Fibroblast of skin of back (primary cell): Measurements from ENCODE around the gene GNB3. TPM values are rescaled to one million over a fixed set of nuclear protein-coding genes. Genes with fewer than 3 reads are reported as not detected.

Source experiments
- DNase-seq: peaks from one replicate; pipeline ENCODE4 v3.0.0-alpha.2; 2013
- polyA plus RNA-seq, 2 experiments: library from polyadenylated mRNA; unstranded; fragments of 120-200 nt; gene quantifications; one replicate each; pipeline ENCODE4 v1.2.1, GENCODE V29; 2013; ENCODE audit not compliant: insufficient read length in 2 of 2

GNB3 gene
- polyA plus RNA-seq (2013, experiment 1 of 2; ENCODE audit: insufficient read length) = 9.6 TPM
- 6.3 TPM for polyA plus RNA-seq (2013, experiment 2 of 2; ENCODE audit: insufficient read length)

DNA sequence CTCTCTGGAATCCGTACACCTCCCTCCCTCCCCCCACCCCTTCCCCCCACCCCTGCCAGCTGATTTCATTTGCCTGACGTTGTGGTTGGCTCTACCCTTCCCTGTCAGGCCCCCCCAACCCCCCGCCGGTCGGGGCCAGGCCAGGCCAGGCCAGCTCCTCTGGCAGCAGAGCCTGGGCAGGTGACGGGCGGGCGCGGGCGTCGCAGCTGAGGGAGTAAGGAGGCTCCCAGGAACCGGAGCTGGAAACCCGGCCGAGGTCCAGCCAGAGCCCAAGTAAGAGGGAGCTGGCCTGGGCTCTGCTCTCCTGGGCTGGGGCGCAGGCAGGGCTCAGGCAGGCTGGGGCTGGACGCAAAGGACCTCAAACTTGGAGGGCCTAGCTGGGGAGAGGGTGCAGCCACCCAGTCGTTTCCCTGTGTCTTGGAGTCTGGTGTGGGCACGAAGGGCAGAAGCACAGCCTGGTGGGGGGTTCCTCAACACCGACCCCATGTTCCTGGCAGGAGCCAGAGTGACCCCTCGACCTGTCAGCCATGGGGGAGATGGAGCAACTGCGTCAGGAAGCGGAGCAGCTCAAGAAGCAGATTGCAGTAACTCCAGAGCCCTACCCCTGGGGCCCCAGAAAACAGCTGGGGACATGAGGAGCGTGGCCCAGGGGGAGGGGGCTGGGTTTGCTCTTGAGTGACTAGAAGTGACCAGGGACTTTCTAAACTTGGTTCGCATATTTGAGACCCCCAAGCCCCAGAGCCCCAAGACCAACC is at the start of gene GNB3:
Gene GNB3, plus strand, starts transcription at position 165 of the 755 bp plus-strand sequence. Its CDS starts 363 bp downstream, at position 528.
- DNase-seq = no peak

DNA sequence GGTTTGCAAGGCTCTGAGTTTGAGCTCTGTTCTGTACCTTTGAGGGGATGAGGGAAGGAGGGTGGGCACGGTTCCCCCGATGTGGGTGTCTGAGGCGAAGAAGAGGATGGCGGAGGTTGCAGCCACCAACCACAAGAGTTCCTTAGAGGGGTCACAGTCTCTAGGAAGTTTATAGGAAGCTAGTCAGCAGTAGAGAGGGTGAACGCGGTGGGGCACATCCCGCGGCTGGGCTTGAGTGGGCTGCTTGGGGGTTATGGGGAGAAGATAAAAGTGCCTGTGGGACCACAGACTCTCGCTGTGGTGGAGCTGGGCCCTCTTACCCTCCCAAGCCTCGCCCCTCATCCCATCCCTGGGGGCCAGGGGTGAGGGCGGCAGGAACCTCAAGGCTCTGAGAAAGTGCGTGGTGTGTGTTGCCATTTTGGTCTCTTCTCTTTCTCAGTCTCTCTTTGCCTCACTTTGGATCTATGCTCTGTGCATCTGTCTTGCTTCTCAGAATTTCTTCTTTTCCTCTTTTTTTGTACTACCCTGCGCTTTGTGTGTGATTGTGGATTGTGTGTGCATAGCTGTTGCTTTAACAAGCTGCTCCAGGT is 48.7 kb upstream of the GNB3 start:
- no peak for DNase-seq

- DNase-seq = no peak
Observed at GRCh38 chr12:6792522-6793201, 48.1 kb upstream of the GNB3 start.

DNA sequence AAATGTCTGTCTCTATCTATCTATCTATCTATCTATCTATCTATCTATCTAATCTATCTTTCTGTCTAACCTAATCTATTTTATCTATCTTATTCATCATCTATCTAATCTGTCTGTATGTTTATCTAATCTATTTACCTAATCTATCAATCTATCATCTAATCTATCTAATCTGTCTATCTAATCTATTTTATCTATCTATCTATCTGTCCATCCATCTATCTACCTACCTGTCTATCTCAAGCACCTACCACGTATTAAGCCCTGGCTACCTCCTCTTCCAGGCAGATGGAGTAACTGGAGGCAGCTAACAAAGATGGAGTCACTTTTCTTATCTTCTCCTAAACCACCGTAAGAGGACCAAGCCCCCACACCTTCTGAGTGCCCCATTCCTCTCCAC is 45.6 kb upstream of the GNB3 start:
- DNase-seq = no peak

DNA sequence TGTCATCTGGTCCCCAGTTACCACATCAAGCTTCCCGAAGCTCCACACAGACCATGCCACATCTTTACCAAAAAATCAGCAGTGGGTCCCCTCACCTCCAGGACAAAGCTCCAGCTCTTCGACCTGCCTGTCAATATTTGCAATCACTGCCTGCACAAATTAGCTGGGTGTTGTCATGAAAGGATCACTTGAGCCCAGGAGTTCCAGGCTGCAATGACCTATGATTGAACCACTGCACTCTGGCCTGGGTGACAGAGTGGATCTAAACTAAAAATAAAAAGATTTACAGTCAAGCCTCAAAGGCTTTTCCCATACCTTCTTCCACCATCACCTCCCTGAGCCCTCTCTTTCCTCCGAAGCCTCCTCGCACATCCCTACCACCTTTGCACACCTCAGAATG is 44.1 kb upstream of the GNB3 start:
- DNase-seq = no peak

DNA sequence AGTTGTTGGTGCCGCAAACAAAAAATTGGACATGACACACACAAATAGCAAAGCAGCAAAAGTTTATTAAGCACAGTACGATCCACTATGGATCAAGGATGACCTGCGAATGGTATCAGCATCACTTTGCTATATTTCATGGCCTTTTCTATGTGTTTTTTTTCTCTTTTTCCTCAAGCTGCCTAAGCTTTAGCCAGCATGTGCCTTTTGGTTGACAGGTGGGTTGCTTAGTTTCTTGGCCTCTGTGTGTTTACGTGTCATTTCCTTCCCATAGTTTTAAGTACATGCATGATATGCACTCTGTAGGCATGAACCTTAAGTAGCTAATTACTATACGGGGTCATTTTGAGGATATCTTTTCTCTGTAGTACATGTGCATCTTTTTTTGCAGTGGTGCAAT is 41.6 kb upstream of the GNB3 start:
- no peak for DNase-seq

- DNase-seq = no peak
Observed at GRCh38 chr12:6807170-6807569, 33.6 kb upstream of the GNB3 start.

DNA sequence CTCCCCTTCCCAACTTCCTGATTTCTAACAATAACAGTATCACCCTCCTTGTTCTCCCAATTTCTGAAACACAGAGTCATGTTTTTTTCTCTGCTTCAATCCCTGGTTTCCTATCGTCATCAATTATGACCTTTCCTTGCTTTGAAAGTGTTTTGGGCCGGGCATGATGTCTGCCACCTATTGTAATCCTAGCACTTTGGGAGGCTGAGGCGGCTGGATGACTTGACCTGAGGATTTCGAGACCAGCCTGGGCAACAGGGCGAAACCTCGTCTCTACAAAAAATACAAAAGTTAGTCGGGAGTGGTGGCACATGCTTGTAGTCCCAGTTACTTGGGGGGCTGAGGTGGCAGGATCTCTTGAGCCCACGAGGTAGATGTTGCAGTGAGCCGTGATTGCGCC is 31.7 kb upstream of the GNB3 start:
- no peak for DNase-seq

DNA sequence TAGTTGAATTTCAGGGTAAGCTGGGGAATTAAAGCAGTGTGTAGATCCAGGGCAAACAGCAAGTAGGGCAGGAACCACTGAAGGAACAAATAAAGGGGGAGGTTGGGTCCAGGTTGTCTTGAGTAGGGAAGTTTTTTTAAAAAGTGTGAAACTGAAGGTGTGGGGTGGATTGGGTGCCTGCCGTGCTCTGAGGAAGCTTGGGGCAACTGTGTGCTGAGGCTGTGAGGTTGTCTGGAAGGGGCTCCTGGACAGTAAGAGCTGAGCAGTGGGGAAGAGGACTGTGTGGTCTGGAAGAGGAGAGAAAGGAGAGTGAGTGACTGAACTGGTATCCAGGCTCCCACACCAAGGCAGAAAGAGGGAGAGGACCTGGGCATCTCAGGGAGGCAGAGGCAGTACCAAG is 30.0 kb upstream of the GNB3 start:
- DNase-seq = no peak

- DNase-seq = no peak
Observed at GRCh38 chr12:6813363-6813762, 27.4 kb upstream of the GNB3 start.

- DNase-seq = no peak
Observed at GRCh38 chr12:6816598-6816997, 24.1 kb upstream of the GNB3 start.

DNA sequence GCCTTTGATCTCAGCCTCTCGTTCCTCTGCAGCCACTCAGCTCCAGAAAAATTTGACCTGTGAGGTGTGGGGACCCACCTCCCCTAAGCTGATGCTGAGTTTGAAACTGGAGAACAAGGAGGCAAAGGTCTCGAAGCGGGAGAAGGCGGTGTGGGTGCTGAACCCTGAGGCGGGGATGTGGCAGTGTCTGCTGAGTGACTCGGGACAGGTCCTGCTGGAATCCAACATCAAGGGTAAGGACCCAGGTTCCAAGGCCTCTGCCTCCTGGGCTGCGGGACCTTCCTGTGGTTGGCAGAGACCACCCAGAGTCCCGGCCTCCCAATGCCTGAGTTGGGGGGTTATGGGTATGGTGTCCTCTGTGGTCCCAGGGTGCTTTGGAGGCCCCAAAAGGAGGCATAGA is 23.6 kb upstream of the GNB3 start:
- no peak for DNase-seq

- DNase-seq = no peak
Observed at GRCh38 chr12:6817662-6818157, 23.0 kb upstream of the GNB3 start.

- DNase-seq = no peak
Observed at GRCh38 chr12:6818222-6818621, 22.5 kb upstream of the GNB3 start.

DNA sequence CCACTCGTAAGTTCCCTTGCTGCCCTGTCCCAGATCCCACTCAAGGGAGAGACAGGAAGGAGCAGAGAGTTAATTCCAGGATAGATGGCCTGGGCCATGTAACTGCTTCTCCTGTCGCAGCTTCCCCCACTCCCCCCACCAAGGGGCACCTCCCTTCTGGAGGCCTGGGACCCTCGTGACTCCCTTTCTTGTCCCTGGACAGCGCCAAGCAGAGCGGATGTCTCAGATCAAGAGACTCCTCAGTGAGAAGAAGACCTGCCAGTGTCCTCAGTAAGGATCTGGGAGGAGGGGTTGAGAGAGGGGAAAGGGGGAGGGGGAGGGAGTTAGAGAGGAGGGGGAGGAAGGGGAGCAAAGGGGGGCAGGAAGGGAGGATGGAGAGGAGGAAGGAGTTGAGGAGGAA is 22.1 kb upstream of the GNB3 start:
- no peak for DNase-seq

- no peak for DNase-seq
Observed at GRCh38 chr12:6819106-6820030, 21.4 kb upstream of the GNB3 start.

- no peak for DNase-seq
Observed at GRCh38 chr12:6820166-6820565, 20.6 kb upstream of the GNB3 start.

- peak; percentile 62 for DNase-seq
Observed at GRCh38 chr12:6821591-6822425, 18.9 kb upstream of the GNB3 start, which contains the start of gene GPR162. GPR162 (plus strand) TSS chr12:6821821; CDS start chr12:6823899, 2,078 bp downstream.

DNA sequence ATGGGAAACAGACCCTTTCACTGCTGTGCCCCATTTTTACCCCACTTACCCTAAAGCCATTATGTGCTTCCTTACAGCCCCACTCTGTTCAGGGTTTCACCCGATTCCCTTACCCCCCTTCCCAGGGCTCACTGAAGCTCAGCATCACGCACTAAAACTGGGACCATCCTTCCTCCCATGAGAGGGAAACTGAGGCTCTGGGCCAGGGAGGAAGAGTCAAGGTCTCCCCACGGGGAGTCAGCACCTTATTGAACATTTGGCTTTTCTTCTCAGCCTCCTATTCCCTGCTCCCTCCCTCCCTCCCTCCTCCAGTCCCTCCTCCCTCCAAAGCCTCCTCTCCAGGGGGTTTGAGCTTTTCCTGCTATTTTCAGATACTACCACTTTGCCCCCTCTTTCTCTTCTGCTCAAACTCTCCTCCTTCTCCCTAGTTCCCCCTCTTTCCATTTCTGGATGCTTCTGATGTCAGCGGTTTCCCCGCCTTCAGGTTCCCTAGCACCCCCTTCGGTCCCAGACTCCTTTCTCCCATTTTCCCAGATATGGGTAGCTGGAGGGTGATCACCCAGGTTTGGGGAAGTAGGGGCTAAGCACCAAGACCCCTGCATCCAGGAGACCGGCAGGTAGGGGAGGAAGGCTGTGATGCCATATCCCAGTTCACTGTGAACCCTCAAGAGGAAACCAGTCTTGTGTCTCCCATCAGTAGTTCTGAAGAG is 18.1 kb upstream of the GNB3 start:
- no peak for DNase-seq
